WERI-Rb-1 (cell line): ENCODE data around the gene PAPPA.

Source experiments
- DNase-seq: peaks from one replicate; pipeline ENCODE4 v3.0.0-alpha.2; 2020
- H3K27ac ChIP-seq: fragments of 250-450 bp; sonication (Bioruptor Pico); 2 replicates; pipeline ENCODE4 v1.5.1; 2020; ENCODE audit warnings: mild to moderate bottlenecking, moderate library complexity
- H3K27me3 ChIP-seq: fragments of 250-450 bp; sonication (Bioruptor Pico); 2 replicates; pipeline ENCODE4 v1.5.1; 2021; ENCODE audit warnings: mild to moderate bottlenecking, low read depth, moderate library complexity; ENCODE audit not compliant: insufficient read depth, severe bottlenecking
- H3K36me3 ChIP-seq: fragments of 250-450 bp; sonication (Bioruptor Pico); 2 replicates; pipeline ENCODE4 v1.5.1; 2020; ENCODE audit warnings: mild to moderate bottlenecking, moderate library complexity
- H3K4me3 ChIP-seq: 2 replicates; pipeline ENCODE4 v1.5.1; 2011; ENCODE audit warnings: low read depth, mild to moderate bottlenecking, control low read depth, low read length
- H3K9me3 ChIP-seq: fragments of 250-450 bp; sonication (Bioruptor Pico); 2 replicates; pipeline ENCODE4 v1.5.1; 2021; ENCODE audit warnings: mild to moderate bottlenecking, moderate library complexity; ENCODE audit not compliant: severe bottlenecking
- CTCF ChIP-seq: IDR thresholded peaks from 2 replicates; pipeline ENCODE4 v1.5.1; 2011; ENCODE audit warnings: low read depth, mild to moderate bottlenecking, control low read depth, inconsistent platforms, low read length

Gene PAPPA

GRCh38 chr9:116251366-116251765, 97.8 kb downstream of the PAPPA start:
- H3K27ac ChIP-seq = no peak overlapping the region

DNA sequence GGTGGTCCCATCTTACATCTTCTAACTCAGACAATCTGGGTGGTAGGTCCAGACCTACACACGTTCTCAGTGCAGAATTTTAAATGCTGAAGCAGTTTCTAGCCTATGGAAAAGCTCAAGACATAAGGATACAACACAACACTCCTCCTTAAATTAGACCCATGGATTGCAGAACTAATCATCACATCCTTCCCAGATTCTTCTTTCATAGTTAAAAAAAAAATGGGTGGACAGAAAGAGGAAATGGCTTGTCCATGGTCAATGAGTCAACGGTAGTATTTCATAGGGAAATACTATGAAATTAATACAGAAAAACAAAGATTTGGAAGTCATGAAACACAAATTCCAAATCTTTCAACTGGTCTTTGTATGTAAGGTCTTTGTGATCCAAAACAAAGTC, 106.9 kb downstream of the PAPPA start:
- Histone ChIP-seq H3K9me3 (no peaks in the 10 kb centered on the region), H3K4me3 (no peak overlapping the region), H3K27ac (no peak overlapping the region), H3K36me3 (no peaks in the 10 kb centered on the region), H3K27me3 (no peaks in the 10 kb centered on the region)
- TF ChIP-seq CTCF = no peak
- DNase-seq = no peak

More at GRCh38 chr9:116251366-116251765, 97.8 kb downstream of the PAPPA start:
- Histone ChIP-seq H3K27me3 (no peaks in the 10 kb centered on the region), H3K4me3 (no peak overlapping the region), H3K9me3 (peaks cover 4% of the 10 kb centered on the region), H3K36me3 (no peaks in the 10 kb centered on the region)
- no peak for DNase-seq
- no peak for TF ChIP-seq CTCF

DNA sequence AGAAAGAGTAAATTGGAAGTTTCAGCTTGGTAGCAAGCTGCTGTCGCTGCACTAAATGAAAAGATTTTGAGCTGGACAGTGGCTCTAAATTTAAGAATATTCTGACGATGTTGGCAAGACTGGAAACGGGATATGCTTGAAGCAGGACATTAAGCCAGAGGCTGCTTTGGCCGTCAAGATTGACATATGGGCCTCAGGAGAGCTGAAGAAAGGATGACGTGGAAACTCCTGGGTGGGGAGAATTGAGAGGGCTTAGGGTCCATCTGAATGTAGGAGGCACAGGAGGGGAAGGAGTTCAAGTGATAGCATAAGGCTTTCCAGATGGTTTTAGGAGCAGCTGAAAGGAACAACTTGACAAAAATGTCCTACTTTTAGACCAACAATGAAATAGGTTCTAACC, 108.9 kb downstream of the PAPPA start:
- no peak for TF ChIP-seq CTCF
- no peaks in the 10 kb centered on the region for H3K9me3 ChIP-seq
- H3K4me3 ChIP-seq = no peak overlapping the region

DNA sequence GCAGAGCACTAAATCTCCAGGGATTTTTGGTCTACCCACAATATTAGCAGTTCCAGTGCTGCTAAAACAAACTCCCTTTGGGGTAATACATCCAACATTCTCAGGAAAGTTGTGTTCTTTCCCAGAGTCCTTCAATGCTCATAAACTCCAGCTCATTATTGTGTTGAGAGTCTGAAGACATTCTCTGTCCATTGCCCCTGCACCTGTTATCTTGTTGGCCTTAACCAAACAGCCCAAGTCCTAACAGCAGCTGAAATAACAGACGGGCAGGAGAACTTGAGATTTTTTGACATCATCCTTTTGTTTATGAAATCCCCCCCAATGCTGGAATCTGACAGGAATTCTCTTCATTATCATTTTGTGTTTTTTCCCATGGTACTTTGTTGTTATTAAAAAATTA, 110.8 kb downstream of the PAPPA start:
- no peak for DNase-seq
- Histone ChIP-seq H3K27me3 (no peaks in the 10 kb centered on the region), H3K27ac (no peak overlapping the region), H3K4me3 (no peak overlapping the region), H3K9me3 (no peaks in the 10 kb centered on the region), H3K36me3 (no peaks in the 10 kb centered on the region)
- no peak for TF ChIP-seq CTCF

More for the DNA sequence above, 108.9 kb downstream of the PAPPA start:
- H3K27me3 ChIP-seq = no peaks in the 10 kb centered on the region
- DNase-seq = peak; percentile 25
- H3K27ac ChIP-seq = no peak overlapping the region
- H3K36me3 ChIP-seq = no peaks in the 10 kb centered on the region

GRCh38 chr9:116267021-116267420, 113.4 kb downstream of the PAPPA start:
- H3K27me3 ChIP-seq = no peaks in the 10 kb centered on the region
- H3K27ac ChIP-seq = no peak overlapping the region
- DNase-seq = no peak
- no peak overlapping the region for H3K4me3 ChIP-seq
- no peaks in the 10 kb centered on the region for H3K9me3 ChIP-seq
- no peaks in the 10 kb centered on the region for H3K36me3 ChIP-seq
- TF ChIP-seq CTCF = no peak

- no peak overlapping the region for H3K4me3 ChIP-seq
- no peaks in the 10 kb centered on the region for H3K36me3 ChIP-seq
- no peak overlapping the region for H3K27ac ChIP-seq
- TF ChIP-seq CTCF = no peak
- no peaks in the 10 kb centered on the region for H3K9me3 ChIP-seq
- H3K27me3 ChIP-seq = no peaks in the 10 kb centered on the region
- no peak for DNase-seq
Observed at GRCh38 chr9:116269250-116269649, 115.7 kb downstream of the PAPPA start.
